OCI-LY3 (cell line): ENCODE results near the gene SMYD2.

ENCODE experiments used
- CTCF ChIP-seq: fragments of 200-600, 300-600 bp; sonication (generic); IDR thresholded peaks from 2 replicates; pipeline ENCODE4 v1.5.1; 2014; ENCODE audit warnings: antibody characterized with exemption, low read length, low read depth
- EZH2phosphoT487 ChIP-seq: fragments of 200-600 bp; shearing (Covaris generic); IDR thresholded peaks from 2 replicates; pipeline ENCODE4 v1.6.1; 2018; ENCODE audit warnings: antibody characterized with exemption, mixed run types, low read depth

GRCh38 chr1:214281720-214282629 lies 1.0 kb downstream of the SMYD2 start:
- TF ChIP-seq CTCF (no peak), EZH2phosphoT487 (no peak)
